Measurements from ENCODE around the gene WWC1.

DNA sequence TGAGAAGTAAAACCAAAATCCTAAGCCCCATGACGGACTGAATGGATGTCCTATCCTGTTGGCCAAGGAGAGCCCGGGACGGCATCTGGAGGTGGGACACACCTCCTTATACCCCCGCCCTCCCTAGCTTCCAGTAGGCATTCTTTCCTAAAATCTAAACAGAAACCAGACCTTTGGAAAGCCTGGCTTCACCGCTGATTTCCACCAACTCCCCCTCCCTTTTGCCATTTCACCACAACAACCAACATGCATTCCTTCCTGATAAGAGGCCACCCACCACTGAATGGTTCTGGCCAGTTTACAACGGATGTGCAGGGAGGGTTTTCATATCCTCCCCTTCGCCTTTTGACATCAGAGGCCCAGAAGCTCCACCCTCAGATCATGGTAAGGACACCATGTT is 185.6 kb downstream of the WWC1 start:
- TF ChIP-seq, protein P1, sequence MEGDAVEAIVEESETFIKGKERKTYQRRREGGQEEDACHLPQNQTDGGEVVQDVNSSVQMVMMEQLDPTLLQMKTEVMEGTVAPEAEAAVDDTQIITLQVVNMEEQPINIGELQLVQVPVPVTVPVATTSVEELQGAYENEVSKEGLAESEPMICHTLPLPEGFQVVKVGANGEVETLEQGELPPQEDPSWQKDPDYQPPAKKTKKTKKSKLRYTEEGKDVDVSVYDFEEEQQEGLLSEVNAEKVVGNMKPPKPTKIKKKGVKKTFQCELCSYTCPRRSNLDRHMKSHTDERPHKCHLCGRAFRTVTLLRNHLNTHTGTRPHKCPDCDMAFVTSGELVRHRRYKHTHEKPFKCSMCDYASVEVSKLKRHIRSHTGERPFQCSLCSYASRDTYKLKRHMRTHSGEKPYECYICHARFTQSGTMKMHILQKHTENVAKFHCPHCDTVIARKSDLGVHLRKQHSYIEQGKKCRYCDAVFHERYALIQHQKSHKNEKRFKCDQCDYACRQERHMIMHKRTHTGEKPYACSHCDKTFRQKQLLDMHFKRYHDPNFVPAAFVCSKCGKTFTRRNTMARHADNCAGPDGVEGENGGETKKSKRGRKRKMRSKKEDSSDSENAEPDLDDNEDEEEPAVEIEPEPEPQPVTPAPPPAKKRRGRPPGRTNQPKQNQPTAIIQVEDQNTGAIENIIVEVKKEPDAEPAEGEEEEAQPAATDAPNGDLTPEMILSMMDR (IDR thresholded peaks at IDR 0.05; ENCODE audit: low read length) = no peak
- no peak for TF ChIP-seq EZH2 (optimal IDR thresholded peaks at IDR 0.05; ENCODE audit: low read depth, low read length)
